HG02840 (cell line): ENCODE measurements around the gene GABARAPL1.
A peak's percentile ranks its signal among the peaks of the same experiment; 100 is the strongest.
"Not testable (repeated sequence)": the region's sequence is repeated elsewhere in the genome, so short reads cannot be mapped to it uniquely, and the experiment has no call there.

Source experiments
- ATAC-seq: cut with Tn5 transposase; IDR thresholded peaks from one replicate; pipeline ENCODE4 v1.9.1; 2021; ENCODE audit warnings: mild to moderate bottlenecking, moderate library complexity, moderate number of reproducible peaks; ENCODE audit not compliant: unreplicated experiment, low FRiP score

The GABARAPL1 gene

GRCh38 chr12:10196210-10196609, 16.5 kb upstream of the GABARAPL1 start:
- no peak for ATAC-seq

DNA sequence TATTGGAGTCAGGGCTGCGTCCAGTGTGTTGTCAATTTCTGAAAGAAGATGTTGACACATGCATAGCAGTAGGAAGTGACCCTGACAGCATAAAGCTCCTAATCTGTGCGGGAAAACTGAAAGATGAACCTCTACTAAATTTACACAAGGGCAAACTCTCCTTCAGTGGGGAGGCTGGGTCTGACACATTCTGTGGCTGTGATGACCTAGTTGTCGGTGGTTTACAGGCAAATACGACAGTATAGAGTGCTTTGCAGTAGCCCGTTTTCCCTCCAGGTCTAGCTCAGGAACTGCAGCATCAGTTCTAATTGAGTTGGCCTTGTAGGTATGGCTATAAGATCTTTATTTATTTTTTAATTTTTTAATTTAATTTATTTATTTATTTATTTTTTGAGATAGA, 14.8 kb upstream of the GABARAPL1 start:
- ATAC-seq: no peak

DNA sequence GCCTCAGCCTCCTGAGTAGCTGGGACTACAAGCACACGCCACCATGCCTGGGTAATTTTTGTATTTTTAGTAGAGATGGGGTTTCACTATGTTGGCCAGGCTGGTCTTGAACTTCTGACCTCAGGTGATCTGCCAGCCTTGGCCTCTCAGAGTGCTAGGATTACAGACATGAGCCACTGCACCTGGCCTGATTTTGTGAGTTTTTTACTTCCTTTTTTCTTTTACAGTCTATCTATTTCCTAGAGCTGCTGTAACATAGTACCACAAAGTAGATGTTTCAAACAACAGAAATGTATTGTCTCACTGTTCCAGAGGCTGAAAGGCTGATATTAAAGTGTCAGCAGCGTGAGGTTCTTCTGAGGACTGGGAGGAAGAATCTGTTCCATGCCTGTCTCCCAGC, 8.2 kb upstream of the GABARAPL1 start:
- not testable (repeated sequence) for ATAC-seq

GRCh38 chr12:10205220-10205807, 7.4 kb upstream of the GABARAPL1 start:
- no peak for ATAC-seq

- no peak for ATAC-seq
These were observed 5.5 kb upstream of the GABARAPL1 start for GRCh38 chr12:10207136-10207535.

DNA sequence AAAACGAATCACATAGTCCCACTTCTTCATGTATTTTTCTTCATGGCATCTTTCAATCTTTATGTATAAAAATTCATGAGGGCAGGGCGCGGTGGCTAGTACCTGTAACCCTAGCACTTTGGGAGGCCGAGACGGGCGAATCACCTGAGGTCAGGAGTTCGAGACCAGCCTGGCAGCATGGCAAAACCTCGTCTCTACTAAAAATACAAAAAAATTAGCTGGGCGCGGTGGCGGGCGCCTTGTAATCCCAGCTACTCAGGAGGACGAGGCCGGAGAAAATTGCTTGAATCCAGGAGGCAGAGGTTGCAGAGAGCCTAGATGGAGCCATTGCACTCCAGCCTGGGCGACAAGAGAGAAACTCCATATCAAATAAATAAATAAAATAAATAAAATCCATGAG, 2.5 kb upstream of the GABARAPL1 start:
- ATAC-seq: no peak

DNA sequence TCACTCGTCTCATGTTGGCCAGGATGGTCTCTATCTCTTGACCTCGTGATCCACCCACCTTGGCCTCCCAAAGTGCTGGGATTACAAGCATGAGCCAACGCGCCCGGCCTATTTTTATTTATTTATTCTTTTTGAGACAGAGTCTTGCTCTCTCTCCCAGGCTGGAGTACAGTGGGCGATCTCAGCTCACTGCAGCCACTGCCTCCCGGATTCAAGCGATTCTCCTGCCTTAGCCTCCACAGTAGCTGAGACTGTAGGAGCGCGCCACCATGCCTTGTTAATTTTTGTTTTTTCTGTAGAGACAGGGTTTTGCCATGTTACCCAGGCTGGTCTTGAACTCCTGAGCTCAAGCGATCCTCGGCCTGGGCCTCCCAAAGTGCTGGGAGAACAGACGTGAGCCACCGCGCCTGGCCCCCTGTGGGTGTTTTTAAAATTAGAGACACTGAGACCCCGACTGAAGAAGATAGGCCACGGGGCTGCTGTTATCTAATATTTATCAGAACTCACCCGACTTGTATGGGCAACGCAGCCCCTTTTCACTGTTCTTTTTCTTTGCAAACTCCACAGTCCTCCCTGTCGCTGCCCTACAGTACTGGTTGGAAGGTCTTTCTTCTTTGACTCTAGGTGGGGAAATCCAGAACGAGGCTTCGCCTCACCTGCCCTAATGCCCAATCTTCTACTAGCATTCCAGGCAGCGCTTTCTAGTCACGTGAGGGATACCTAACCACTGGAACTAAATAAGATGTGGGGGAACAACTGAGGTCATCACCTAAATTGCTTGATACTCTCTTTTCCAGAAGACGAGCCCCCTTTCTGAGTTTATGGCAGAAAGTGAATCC, 1.4 kb upstream of the GABARAPL1 start:
- no peak for ATAC-seq

- ATAC-seq: no peak
These were observed 538 bp upstream of the GABARAPL1 start for GRCh38 chr12:10211940-10212738.

DNA sequence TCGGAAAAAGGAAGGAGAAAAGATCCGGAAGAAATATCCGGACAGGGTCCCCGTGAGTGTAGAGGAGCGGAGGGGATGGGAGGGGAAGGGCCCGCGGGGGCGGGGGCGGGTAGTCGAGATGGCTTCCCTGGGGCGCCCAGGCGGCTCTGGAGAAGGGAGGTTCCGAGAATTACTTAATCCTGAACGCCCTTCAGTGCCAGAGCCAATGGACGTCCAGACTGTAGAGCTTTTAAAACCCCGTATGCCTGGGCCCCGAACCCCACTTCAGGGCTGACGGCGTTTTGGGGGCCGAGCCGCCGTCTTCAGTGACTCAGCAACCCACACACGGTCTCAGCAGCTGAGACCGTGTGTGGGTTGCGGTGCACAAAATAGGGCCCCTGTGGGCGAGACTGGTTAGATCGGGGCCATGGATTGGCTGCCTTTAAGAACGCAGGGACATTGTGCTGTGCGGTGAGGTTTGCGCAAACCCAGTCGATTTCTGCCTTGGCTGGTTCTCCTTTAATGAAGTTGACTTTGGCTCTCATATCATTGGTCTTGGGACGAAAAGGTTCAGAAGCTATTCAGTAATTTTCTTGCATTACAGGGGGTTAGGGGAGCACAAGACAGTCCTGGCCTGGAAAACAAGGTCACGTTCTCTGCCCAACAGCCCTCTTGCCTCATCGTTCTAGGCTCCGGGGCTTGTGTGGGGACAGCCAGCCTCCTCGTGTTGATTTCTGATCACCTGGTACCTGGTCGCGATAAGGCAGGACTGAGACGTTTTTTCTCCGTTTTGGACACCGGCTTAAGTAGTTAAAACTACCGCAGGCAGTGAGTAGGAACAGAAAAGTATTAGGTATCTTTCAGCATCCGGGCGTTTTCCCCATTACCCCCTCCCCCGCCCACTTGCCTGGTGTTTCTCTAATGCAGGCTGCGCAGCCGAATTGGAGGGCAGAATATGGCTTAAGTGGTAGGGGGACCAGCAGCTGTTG, 775 bp downstream of the GABARAPL1 start:
- ATAC-seq: peak; percentile 46

DNA sequence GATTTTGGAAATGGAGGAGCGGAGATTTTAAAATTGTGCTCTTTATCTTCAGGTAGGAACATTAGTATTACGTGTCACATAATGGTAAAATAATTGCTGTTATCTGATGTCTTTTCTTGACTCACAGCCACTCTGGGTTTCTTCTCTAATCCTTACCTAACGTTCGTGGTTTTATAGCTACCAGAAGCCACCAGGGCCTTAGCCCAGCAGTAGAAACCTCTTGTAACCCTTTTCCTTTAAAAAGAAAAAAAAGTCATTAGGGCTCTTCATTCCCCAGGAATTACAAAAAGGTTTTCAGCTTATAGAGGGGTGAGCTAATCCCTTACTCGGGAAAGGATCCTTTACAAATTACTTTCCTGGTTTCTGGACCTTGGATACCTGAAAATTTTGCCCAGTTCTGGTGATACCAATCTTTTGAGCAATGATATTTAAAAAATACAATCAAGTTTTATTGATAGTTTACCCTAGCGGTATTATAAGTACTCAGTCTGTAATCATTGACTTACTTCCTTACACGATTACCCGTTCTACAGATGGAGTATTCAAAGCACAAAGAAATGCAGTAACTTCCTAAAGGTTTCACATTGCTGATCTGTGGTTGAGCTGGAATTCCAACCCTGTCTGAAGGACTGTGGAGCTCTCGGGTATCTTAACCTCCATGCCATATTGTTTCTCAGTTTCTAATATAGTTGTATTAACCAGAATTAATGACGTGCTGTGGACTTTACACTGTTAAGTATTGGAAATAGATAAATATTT, 1.6 kb downstream of the GABARAPL1 start:
- ATAC-seq: no peak

GRCh38 chr12:10214895-10215267, 2.2 kb downstream of the GABARAPL1 start:
- no peak for ATAC-seq

- ATAC-seq: no peak
These were observed 2.8 kb downstream of the GABARAPL1 start for GRCh38 chr12:10215436-10215835.

- ATAC-seq: not testable (repeated sequence)
These were observed 3.3 kb downstream of the GABARAPL1 start for GRCh38 chr12:10215946-10216345.

- ATAC-seq: no peak
These were observed 5.3 kb downstream of the GABARAPL1 start for GRCh38 chr12:10218021-10218420.

DNA sequence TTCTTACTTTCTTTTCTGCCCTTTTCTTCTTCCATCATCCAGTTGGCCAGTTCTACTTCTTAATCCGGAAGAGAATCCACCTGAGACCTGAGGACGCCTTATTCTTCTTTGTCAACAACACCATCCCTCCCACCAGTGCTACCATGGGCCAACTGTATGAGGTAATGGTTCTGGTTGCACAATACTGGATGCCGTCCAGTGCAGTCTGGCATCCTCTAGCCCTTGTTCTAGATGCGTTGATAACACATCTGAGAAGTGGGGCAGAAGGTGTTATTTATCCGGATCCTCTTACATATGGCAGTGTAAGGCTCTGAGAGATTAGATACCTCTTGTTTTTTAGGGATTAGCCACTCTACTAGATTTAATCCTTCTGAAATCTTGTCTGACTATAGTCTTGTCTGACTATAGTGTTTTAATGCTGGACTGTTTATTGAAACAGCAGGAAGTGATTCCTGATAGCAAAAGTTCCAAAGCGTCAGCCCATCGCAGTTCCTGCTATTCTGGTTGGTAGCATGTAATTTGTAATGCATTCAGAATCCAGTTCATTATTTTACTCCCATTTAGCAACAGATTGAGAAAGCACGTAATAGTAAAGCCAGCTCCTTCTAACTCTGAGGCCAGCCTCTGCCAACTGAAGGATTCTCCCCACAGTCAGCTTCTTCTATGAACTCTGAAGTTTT, 7.9 kb downstream of the GABARAPL1 start:
- ATAC-seq: no peak

DNA sequence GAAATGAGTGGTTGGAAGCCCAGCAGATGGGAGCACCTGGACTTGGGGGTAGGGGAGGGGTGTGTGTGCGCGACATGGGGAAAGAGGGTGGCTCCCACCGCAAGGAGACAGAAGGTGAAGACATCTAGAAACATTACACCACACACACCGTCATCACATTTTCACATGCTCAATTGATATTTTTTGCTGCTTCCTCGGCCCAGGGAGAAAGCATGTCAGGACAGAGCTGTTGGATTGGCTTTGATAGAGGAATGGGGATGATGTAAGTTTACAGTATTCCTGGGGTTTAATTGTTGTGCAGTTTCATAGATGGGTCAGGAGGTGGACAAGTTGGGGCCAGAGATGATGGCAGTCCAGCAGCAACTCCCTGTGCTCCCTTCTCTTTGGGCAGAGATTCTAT, 9.2 kb downstream of the GABARAPL1 start:
- no peak for ATAC-seq

- no peak for ATAC-seq
These were observed 10.5 kb downstream of the GABARAPL1 start for GRCh38 chr12:10223208-10223607.

DNA sequence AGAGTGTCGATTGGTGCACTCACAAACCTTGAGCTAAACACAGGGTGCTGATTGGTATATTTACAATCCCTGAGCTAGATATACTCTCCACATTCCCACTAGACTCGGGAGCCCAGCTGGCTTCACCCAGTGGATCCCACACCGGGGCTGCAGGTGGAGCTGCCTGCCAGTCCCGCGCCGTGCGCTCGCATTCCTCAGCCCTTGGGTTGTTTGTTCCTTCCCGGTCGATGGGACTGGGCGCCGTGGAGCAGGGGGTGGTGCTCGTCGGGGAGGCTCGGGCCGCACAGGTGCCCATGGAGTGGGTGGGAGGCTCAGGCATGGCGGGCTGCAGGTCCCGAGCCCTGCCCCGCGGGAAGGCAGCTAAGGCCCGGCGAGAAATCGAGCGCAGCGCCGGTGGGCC, 12.7 kb downstream of the GABARAPL1 start:
- ATAC-seq: not testable (repeated sequence)

GRCh38 chr12:10226086-10226485, 13.4 kb downstream of the GABARAPL1 start:
- ATAC-seq: no peak
